ENCODE measurements around the gene CAP1.

DNA sequence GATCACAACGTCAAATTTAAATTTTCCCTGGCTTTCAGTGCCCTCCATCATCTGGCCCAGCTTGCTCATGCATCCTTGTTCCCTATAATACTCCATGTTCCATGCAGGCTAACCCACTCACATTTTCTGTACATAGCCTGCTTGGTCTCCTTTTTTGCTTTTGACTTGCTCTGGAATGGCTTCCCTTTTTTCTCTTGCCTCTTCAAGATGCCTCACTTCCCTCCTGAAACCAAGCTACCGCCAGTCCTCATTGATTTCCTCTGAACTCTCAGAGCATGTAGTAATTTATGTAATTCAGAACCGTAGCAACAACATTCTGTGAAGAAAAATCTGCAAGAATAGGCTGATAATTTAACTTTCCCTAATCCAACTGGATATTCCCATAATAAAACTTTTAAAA, 10.3 kb downstream of the CAP1 start:
- TF ChIP-seq, protein P1, sequence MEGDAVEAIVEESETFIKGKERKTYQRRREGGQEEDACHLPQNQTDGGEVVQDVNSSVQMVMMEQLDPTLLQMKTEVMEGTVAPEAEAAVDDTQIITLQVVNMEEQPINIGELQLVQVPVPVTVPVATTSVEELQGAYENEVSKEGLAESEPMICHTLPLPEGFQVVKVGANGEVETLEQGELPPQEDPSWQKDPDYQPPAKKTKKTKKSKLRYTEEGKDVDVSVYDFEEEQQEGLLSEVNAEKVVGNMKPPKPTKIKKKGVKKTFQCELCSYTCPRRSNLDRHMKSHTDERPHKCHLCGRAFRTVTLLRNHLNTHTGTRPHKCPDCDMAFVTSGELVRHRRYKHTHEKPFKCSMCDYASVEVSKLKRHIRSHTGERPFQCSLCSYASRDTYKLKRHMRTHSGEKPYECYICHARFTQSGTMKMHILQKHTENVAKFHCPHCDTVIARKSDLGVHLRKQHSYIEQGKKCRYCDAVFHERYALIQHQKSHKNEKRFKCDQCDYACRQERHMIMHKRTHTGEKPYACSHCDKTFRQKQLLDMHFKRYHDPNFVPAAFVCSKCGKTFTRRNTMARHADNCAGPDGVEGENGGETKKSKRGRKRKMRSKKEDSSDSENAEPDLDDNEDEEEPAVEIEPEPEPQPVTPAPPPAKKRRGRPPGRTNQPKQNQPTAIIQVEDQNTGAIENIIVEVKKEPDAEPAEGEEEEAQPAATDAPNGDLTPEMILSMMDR (IDR thresholded peaks at IDR 0.05; ENCODE audit: low read length), result no peak
- no peak for TF ChIP-seq EZH2 (IDR thresholded peaks at IDR 0.05; ENCODE audit: borderline replicate concordance, low read length)
